ENCODE measurements around the gene MARCHF5.

DNA sequence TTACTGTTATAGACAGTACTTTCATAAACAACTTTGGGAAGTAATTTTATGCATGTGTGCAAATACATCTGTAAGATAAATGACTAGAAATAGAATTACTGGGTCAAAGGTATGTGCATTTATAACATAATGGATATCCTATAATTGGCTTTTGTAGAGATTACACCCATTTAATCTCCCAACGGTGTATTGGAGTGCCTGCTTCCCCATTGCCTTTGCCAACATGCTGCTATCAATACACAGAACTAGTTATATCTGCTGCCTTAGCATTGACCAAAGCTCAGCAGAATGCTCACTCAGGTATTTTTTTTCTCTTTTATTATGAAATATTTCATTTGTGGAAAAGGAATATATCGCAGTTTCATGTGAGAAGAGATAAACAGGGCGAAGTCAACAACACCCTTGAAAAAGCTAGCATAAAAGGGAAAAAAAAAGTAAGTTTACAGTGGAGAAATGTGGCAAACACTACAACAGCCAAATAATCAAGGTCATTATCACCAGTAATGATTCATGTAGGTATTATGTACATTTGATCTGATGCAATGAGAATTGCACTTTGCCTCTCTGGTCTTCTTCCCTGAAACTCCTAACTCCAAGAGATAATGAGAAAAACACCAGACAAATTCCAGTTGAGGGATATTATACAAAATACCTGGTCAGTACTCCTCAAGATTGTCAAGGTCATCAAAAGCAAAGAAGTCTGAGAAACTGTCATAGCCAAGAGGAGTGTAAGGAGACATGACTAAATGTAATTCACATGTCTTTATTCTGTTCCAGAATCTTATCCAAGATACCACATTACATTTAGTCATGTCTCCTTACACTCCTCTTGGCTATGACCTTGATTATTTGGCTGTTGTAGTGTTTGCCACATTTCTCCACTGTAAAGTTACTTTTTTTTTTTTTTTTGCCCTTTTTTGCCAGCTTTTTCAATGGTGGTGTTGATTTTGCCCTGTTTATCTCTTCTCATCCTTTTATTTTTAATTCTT lies 36.8 kb downstream of the MARCHF5 start:
- TF ChIP-seq CTCF (IDR thresholded peaks at IDR 0.05) (no peak), POLR2A (IDR thresholded peaks at IDR 0.05) (no peak), POLR2AphosphoS5 (IDR thresholded peaks at IDR 0.05) (no peak), EP300 (IDR thresholded peaks at IDR 0.05; ENCODE audit: low read depth) (no peak)
